Measurements from ENCODE around the gene WDFY2.

The WDFY2 gene

DNA sequence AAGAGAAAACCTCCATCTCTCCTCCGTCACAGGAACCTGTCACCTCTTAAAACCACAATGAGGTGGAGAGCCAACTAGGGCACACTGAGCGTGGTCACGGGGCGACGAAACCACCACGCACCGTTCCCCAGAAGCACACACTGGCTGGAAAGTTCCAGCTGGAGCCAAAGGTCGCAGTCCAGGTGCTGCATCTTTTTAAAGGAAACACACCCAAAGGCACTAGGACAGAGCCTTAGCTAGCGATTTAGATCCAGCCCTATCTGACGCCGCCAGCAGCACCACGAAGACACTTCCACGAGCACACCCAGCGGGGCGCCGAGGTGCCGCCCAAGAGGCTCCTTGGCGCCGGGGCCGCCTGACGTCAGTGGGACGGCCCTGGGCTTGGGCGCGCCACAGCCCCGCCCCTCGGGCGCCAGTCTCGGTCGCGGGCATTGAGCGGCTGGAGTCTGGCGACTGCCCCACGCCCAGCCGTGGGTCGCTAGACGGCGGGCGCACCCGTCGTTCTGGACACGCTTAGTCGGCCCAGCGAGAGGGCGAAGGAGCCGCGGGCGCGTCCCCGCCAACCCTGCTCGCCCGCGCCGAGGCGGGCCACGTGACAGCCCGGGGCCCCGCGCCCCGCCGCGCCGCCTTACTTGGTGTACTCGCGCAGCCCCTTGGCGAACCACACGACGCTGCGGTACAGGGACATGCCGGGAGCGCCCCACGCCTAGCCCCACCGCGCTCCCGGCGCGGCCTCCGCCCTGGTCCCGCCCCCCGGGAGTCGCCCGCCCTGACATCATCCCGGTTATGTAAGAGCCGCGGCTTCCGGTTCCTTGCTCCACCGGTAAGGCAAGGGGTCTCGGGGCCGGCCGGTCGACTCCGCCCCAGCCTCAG is 219.4 kb downstream of the WDFY2 start, which contains the start of gene DHRS12:
Gene DHRS12, minus strand, starts transcription at position 742 of the 873 bp plus-strand sequence. CDS start 4,504 bp downstream, outside the sequence.
- DNase-seq: peak; percentile 89

DNA sequence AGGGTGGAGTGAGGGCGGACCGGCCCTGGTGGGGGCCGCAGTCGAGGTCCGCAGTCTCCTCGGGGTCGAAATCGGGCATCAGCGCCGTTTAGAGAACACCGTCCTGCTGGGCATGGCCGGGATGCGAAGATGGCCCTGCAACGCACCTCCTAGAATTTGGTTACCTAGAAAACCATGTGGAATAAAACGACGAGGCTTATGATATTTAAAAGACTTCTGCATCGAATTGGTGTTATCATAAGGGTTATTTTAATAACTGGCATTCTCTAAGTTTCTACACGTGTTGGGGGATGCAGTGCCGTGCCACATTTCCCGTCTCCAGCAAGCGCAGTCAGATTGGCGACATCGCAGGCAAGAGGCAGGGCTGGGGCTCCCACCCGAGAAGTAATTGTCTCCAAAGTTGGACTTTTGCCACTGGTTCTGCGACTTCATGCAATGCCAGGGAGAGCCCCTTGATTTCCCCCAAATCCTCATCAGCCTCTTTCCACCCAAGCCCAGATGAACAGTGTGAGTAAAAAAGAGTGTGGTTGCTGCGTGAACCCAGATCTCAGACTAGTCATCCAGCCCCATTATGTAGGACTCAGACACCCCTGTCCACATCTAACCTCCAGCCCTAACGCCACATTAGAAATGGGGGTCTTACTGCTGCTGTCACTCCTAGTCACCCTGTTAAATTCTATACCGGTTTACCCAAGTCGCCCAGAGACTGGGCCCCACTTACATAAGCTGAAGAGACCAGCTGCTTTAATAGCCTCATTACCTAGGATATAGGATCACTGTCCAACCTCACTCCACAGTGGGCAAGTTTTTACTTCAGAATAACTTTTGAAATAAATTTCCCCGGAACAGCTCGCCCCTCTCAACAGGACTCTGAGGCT is 220.3 kb downstream of the WDFY2 start:
- no peak for DNase-seq

DNA sequence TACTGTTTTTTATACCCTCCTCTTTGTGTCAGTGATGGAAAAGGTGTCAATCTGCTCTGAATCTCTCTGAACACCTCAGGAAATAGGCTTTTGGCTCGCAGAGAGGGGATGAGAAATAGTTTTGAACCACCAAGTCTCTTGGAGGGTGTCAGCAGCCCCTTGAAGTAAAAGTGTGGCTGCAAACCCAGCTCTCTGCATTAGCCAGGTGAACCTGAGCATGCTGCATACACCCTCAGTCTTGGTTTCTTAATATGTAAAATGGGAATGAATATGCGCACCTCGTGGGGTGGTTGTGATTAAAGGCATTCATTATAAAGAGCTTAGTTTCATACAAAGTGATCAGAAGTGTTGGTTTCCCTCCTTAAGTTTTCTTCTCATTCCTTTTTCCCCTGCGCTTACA is 221.1 kb downstream of the WDFY2 start:
- DNase-seq: no peak

DNA sequence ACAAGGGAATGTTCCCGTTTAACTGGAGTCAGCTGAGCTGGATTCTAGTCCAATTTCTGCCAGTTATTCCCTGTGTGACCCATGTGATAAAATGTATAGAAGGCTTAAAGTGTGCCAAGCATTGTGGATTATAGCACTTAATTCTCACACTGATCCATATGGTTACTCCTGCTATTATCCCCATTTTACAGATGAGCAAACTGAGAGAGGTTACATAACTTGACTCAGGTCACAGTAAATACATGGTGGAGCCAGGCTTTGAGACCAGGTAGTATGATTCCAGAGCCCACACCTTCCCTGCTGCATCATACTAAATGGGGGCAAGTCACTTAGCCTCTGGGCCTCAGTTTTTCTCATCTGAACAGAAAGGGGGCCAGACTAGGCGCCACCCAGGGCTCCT is 221.7 kb downstream of the WDFY2 start:
- DNase-seq: no peak

DNA sequence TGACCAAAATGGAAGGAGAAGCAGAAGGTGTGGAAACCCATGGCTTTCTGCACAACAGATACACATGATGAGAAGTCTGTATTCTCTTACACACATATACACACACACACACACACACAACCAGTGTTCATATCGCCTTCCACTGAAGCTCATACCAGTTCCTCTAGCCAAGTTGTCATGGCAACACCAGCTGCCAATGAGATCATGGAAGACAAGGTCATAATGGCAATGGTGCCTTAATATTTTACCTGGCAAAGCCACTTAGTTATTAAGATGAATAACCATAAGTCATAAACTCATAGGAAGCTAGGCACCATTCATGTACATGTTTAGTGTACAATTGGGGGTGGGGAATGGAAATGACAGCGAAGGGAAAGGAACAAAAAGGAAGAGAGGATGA is 222.3 kb downstream of the WDFY2 start:
- no peak for DNase-seq

DNA sequence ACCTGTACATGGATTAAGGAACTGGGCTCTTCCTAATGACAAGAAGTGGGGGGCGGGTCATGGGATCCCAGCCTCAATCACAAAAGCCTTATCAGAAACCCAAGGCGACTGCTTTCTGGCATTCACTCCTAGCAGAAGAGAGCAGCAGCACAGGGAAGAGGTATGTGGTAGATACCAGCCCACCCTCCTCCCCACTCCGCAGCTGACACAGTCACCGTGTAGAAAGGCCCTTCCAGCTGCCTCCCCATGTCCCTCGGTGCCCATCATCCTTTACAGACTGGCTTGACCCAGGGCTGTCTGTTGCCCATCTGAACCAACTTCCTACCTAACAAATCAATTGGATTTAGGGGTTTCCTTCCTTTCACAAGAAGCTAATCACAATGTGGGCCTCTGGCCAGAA is 222.8 kb downstream of the WDFY2 start:
- DNase-seq: no peak

DNA sequence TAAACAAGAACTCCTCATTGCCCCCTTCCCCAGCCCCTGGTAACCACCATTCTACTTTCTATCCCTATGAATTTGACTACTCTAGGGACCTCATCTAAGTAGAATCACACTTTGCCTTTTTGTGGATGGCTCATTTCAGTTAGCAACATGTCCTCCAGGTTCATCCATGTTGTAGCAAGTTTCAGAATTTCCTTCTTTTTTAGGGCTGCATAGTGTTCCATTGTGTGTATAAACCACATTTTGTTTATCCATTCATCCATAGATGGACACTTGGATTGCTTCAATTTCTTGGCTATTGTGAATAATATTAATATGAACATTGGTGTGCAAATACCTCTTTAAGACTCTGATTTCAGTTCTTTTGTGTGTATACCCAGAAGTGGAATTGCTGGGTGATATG is 224.5 kb downstream of the WDFY2 start:
- no peak for DNase-seq

DNA sequence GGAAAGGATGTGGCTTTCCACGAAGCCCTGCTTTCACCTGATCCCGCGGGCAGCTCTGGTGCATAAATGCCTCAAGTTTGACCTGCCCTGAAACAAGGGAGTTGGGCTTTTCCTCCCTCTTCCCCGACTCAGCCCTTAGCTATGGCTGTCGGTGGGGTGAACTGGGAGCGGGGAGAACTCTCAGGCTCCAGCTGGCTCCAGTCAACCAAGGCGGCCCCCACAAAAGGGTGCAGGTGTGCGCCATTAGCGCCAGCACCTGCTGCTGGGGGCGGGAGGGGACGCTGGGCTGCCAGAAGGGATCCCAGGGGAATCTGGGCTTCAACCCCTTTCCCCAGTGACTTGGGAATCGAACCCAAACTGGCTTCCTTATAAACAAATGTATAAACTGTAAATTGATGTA is 226.8 kb downstream of the WDFY2 start:
- no peak for DNase-seq

DNA sequence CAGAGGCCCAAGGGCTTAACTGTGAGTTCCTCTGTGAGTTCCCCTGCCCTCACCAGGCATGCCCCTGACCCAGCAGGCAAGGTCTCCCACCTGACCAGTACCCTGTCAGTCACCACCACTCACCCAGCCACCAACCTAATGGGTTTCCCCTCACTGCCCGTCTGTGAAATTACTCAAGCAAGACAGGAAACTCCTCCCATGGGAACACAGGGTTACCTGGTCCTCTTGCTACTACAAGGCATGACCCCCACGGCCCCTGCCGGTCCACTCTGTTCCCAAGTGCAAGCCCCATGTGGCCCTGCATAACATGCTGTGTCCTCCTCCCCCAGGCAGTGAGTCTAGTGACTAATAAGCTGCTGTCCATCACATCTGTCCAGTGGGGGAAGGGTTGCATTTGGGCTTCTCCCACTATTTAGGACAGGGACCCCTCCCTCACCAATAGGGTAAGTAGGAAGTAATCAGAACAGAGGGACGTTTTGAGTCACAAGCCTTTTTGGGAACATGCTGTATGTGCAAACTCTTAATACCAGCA is 227.7 kb downstream of the WDFY2 start:
- DNase-seq: peak; percentile 61

DNA sequence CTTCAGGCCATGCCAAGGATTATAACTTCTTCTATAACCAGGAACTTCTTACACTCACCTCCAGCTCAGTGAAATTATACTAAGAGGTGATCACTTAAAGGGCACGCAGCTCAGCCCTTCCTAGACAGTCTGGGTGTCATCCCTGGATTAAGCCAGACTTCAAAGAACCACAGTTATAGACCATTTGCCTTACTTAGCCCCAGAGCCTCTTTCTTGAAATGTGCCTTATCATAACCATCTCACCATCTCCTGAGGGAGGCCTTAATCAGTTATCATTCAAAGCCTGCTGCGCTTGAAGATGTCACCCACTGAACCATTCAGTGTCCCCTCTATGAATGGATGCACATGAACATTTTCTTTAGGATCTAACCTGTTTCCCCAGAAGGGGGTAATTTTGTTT is 229.8 kb downstream of the WDFY2 start:
- no peak for DNase-seq

DNA sequence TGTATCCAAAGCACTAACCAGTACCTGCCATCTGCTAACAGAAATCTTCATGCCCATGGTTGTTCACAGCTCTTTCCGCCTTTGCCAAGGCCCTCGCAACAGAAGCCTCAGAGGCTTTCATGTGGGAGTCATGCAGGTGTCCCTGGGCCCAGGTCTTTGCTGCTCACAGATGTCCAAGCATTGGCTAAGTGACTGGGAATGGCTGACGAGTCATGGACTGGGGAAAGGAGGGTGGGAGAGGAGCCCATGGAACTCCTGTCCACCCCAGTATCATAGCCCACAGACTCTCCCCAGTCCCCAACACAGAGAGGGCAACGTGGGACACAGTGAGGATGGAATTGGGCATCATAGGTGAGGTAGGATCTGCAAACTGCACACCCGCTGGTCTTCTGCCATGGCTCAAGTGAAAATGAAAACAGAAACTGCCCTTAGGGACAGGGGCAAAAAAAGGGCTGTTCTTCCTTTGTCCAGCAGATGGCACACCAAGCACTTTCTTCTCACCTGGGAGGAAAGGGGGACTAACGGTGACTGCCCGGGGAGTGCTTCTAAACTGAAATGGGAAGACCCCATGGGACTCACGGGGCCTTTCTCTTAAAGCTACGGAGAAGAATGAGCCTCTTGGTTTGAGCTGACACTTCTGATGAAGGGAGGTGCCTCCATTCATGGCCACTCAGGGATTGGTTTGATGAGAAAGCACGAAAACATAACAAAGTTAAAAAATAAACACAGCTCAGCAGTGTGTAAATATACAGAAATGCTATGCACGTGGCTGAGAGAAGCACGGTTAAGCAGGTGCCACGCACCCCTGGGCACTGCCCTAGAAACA is 230.8 kb downstream of the WDFY2 start:
- peak; percentile 82 for DNase-seq

DNA sequence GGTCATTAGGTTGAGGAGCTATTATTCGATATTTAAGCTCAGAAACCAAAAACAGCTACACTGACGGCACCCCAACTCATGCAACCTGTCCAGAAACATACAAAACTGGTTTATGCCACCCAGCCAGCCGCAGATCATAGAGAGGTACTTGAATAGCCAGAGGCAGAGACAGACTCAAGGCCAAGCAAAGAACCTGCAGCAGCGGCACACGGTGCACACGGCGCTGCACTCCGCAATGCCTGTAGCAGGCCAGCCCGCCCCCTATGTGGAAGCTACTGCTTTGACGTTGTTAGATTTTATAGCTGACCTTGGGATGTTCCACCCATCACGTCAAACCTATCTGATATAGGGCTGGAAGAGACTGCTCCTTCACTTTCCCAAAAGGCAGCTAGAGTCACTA is 231.6 kb downstream of the WDFY2 start:
- DNase-seq: no peak

DNA sequence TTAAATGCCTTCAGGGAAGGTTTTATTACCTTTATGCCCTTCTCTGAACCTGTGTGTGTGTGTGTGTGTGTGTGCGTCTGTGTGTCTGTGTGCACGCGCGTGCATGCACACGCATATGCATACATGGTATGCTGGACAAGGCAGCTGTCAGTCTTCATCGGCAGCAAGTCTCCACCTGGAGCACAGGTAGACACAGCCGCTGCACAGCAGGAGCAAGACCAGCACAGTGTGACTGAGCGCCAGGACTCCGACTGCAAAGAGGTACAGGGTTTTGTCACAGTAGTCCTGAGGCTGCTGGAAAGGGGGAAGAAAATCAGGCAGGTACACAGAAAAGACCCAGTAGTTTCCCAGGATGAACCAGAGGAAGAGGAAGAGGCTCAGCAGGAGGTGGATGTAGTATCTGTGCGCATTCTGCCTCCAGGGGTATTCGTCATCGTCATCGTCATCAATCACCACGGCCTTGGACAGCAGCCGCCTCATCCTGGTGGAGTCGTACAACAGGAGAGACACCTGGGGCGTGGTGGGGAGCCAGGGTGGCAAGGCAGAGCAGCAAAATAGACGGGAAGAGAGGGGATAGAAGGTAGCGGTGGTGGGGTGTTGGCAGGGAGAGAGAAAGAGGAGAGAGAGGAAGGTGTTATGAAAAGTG is 232.5 kb downstream of the WDFY2 start:
- DNase-seq: no peak
